Cardiac septum (tissue), 1 donor: ENCODE data around the gene TMEM63B. TPM values are rescaled to one million over a fixed set of nuclear protein-coding genes. Genes with fewer than 3 reads are reported as not detected.

Experiments
- DNase-seq: peaks from one replicate; pipeline ENCODE4 v3.0.0-alpha.2; 2020; ENCODE audit warnings: low spot score
- intact Hi-C: fragments of 100-400 bp; cut with DNase I; formaldehyde crosslinking; loops from one replicate; pipeline ENCODE4 v1.14.0; 2022
- total RNA-seq: library from RNA; stranded (reverse); fragmentation: NEBNext Ultra II Directional; extraction: Animal tissue kit (Norgen Biotek cat#: 25700); gene quantifications from one replicate; pipeline ENCODE4 v1.2.1, GENCODE V29; 2021
- donor health status: DM: no; HTN: no; CAD: no.

The TMEM63B gene
- total RNA-seq, 1 donor from 2014 or later = 39.6 TPM

GRCh38 chr6:44202972-44203750, 75.8 kb downstream of the TMEM63B start:
- intact Hi-C loops = no loop called here
- DNase-seq = peak; percentile 15

DNA sequence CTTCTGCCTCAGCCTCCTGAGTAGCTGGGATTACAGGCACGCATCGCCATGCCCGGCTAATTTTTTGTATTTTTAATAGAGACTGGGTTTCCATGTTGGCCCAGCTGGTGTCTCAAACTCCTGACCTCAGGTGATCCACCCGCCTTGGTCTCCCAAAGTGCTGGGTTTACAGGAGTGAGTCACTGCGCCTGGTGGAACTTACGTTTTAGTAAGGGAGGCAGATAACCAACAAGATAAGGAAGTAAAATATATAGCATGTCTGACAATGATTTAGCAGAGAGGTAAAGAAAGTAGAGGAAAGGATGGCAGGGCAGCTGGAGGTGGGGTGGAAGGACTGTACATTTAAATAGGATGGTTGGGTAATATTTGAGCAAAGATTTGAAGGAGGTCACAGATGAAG, 76.6 kb downstream of the TMEM63B start:
- DNase-seq = peak; percentile 4
- intact Hi-C loops = no loop called here

Other genes with a start within 250 kb of the TMEM63B start
- gene MRPL14, start 102 bp upstream of the TMEM63B start, total RNA-seq = 36.7 TPM
- 0.78 TPM for gene CAPN11, start 31.3 kb downstream of the TMEM63B start, total RNA-seq
- gene MYMX, start 89.4 kb downstream of the TMEM63B start, total RNA-seq = 0.30 TPM
- 105 TPM for gene SLC29A1, start 96.0 kb downstream of the TMEM63B start, total RNA-seq
- 873 TPM for gene HSP90AB1, start 119.5 kb downstream of the TMEM63B start, total RNA-seq
- gene SLC35B2, start 130.0 kb downstream of the TMEM63B start, total RNA-seq = 23.2 TPM
- gene NFKBIE, start 138.0 kb downstream of the TMEM63B start, total RNA-seq = 4.7 TPM
- gene TMEM151B, start 142.9 kb downstream of the TMEM63B start, total RNA-seq = 0.08 TPM
- 7.8 TPM for gene AARS2, start 185.8 kb downstream of the TMEM63B start, total RNA-seq
- not detected for gene SPATS1, start 215.1 kb downstream of the TMEM63B start, total RNA-seq